ENCODE data around the gene PSMD14. TPM values are rescaled to one million over a fixed set of nuclear protein-coding genes. Genes with fewer than 3 reads are reported as not detected.
"Not testable (repeated sequence)": the region's sequence is repeated elsewhere in the genome, so short reads cannot be mapped to it uniquely, and the experiment has no call there.

PSMD14 gene
- total and polyA plus RNA-seq, 2 of the 8 experiments (the other 6 are each of a cell fraction or from before 2014, with no cell fraction given) = 53.9 to 88.7 TPM

DNA sequence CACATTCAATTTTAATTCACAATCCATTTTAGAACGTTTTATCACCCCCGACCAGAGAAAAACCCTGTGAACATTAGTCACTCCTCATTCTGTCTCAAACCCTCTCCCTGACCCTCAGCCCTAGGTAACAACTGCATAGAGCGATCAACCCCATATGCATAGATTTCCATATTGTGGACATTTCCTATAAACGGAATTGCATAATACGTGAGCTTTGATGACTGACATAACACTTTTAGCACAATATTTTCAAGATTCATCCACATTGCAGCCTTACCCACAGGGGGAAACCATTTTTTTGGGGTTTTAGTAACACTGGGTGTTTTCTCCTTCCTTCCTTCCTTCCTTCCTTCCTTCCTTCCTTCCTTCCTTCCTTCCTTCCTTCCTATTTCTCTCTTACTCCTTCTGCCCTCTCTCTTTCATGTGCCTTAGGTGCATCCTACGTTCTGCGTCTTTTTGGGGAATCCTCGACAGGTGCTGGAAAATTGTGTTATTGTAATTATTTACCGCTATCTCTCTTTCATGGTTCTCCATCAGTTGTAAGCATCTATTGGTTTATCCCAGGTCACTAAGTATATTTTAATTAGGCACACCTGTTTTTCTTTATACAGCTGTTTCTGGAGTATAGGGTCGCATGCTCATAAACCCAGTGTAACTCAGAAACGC lies 29.5 kb upstream of the PSMD14 start:
- H3K9me3 ChIP-seq (ENCODE audit: insufficient read depth in 2 of 2, low read depth in 1 of 2, low read length in 1 of 2) = peaks cover 10 to 15% of the 10 kb centered on the region in 2 experiments
- 63% methylated on average over 11 of the region's 11 CpGs; no CpG with 5 or more reads in 1 of the 2 experiments for WGBS, 2 experiments (ENCODE audit: extremely low coverage in 1 of 2, insufficient coverage in 1 of 2, insufficient read length in 1 of 2, insufficient replicate concordance in 2 of 2, low coverage in 1 of 2, low lambda C conversion rate in 2 of 2, missing lambda C conversion rate in 1 of 2)
- H3K79me1 ChIP-seq (ENCODE audit: low read depth, low read length); H2BK12ac ChIP-seq (ENCODE audit: low read depth, low read length); H2BK15ac ChIP-seq (ENCODE audit: low read length); H2BK20ac ChIP-seq (ENCODE audit: low read length); H3K4me3 ChIP-seq (ENCODE audit: extremely low read depth in 1 of 4, insufficient read depth in 2 of 4, low read depth in 3 of 4, low read length in 4 of 4); H2BK5ac ChIP-seq (ENCODE audit: low read depth, low read length); H3K23ac ChIP-seq (ENCODE audit: insufficient read length); H3K36me3 ChIP-seq (ENCODE audit: control insufficient read depth in 2 of 4, insufficient read depth in 4 of 4, low read length in 3 of 4); H2BK120ac ChIP-seq (replicated peaks; ENCODE audit: low read depth, low read length); DNase-seq (ENCODE audit: low read depth in 1 of 2, low spot score in 2 of 2); H3K23me2 ChIP-seq (ENCODE audit: low read depth, low read length); H4K8ac ChIP-seq (ENCODE audit: extremely low read depth, insufficient read depth, low read length); H3K27me3 ChIP-seq (replicated peaks in 1 of 4; ENCODE audit: control insufficient read depth in 3 of 4, extremely low read depth in 1 of 4, insufficient read depth in 3 of 4, low read length in 3 of 4); H3K4ac ChIP-seq (replicated peaks; ENCODE audit: insufficient read length, low read depth, low read length); H3K27ac ChIP-seq (ENCODE audit: low read depth, low read length); H3K79me2 ChIP-seq (ENCODE audit: control insufficient read depth in 1 of 2, insufficient read depth in 2 of 2, low read length in 2 of 2); H4K5ac ChIP-seq (ENCODE audit: insufficient read length, low read depth, low read length); H3K14ac ChIP-seq (ENCODE audit: insufficient read length); H3K18ac ChIP-seq (ENCODE audit: extremely low read depth, low read length); H3K9ac ChIP-seq (replicated peaks in 1 of 4; ENCODE audit: extremely low read depth in 1 of 4, low read depth in 3 of 4, low read length in 3 of 4); H2AK5ac ChIP-seq (ENCODE audit: low read depth, low read length); H3K4me1 ChIP-seq (replicated peaks in 1 of 4; ENCODE audit: control insufficient read depth in 3 of 4, insufficient read depth in 4 of 4, low read length in 3 of 4); H3K4me2 ChIP-seq (ENCODE audit: insufficient read depth in 1 of 2, low read depth in 2 of 2, low read length in 2 of 2); H3K56ac ChIP-seq (replicated peaks; ENCODE audit: insufficient read length, low read depth, low read length); H4K91ac ChIP-seq (replicated peaks; ENCODE audit: insufficient read length, low read length); H2AFZ ChIP-seq (ENCODE audit: low read length); POLR2A ChIA-PET (ENCODE audit: partially characterized antibody); H4K20me1 ChIP-seq (replicated peaks in 1 of 2; ENCODE audit: control insufficient read depth in 1 of 2, insufficient read depth in 2 of 2, low read length in 2 of 2): not testable (repeated sequence)
- TF ChIP-seq CEBPB (IDR thresholded peaks at IDR 0.05; ENCODE audit: low read depth, low read length) = peak; percentile 69; the same call in 1 of the 2 replicates
- CTCF ChIA-PET (ENCODE audit: partially characterized antibody) = interaction anchor here (1.0 to 1.8 kb wide), 5 partner anchors 23 to 298 kb away, joined by 3 read pairs; no protein-coding TSS in a partner anchor
- peak; percentile 81 for FAIRE-seq

Measured in H1 (cell line).